Uterus (tissue), 4 donors: ENCODE measurements around the gene SREK1IP1. TPM values are rescaled to one million over a fixed set of nuclear protein-coding genes. Genes with fewer than 3 reads are reported as not detected.

ENCODE experiments used
- DNase-seq, 2 donors: peaks; one replicate each; pipeline ENCODE4 v3.0.0-alpha.2; 2019 to 2020
- H3K27ac ChIP-seq, 2 donors: fragments of 200-600 bp; sonication (generic); 1 replicate in 1 of 2; 2 replicates in 1 of 2; pipeline ENCODE4 v1.5.1; 2016 to 2018
- H3K27me3 ChIP-seq, 2 donors: fragments of 200-600 bp; sonication (generic); one replicate each; pipeline ENCODE4 v1.5.1; 2018 to 2019; ENCODE audit warnings: control low read depth in 1 of 2
- H3K36me3 ChIP-seq, 2 donors: fragments of 200-600 bp; sonication (generic); one replicate each; pipeline ENCODE4 v1.5.1; 2019; ENCODE audit warnings: control low read depth in 1 of 2
- H3K4me1 ChIP-seq, 2 donors: fragments of 200-600 bp; sonication (generic); one replicate each; pipeline ENCODE4 v1.5.1; 2018 to 2019; ENCODE audit warnings: control low read depth in 1 of 2
- H3K4me3 ChIP-seq, 2 donors: fragments of 200-600 bp; sonication (generic); 1 replicate in 1 of 2; 2 replicates in 1 of 2; pipeline ENCODE4 v1.5.1; 2018 to 2019; ENCODE audit warnings: mild to moderate bottlenecking in 1 of 2
- H3K9me3 ChIP-seq, 2 donors: fragments of 200-600 bp; sonication (generic); one replicate each; pipeline ENCODE4 v1.5.1; 2019; ENCODE audit warnings: control low read depth in 1 of 2
- CTCF ChIP-seq, 4 experiments: fragments of 200-600 bp in 2 of 4; fragments of 450-650 bp in 2 of 4; sonication (generic) in 2 of 4; IDR thresholded peaks; one replicate each; pipeline ENCODE4 v1.5.1; 2016 to 2019; ENCODE audit warnings: antibody characterized with exemption in 4 of 4, mild to moderate bottlenecking in 2 of 4, moderate library complexity in 1 of 4
- POLR2A ChIP-seq, 2 donors: fragments of 450-650 bp; IDR thresholded peaks; one replicate each; pipeline ENCODE4 v1.6.1; 2016; ENCODE audit warnings: antibody characterized with exemption in 2 of 2, mild to moderate bottlenecking in 1 of 2, moderate library complexity in 1 of 2
- intact Hi-C: fragments of 100-400 bp; cut with DNase I; formaldehyde crosslinking; loops from one replicate; pipeline ENCODE4 v1.15.1; 2023; ENCODE audit warnings: low total_unique reads
- total RNA-seq, 4 donors: library from RNA; depleted of rRNA in 3 of 4; stranded (reverse); fragments of >200 nt in 3 of 4; gene quantifications; one replicate each; pipeline versions ENCODE4 v1.1.0 to v1.2.4, GENCODE V29; 2014 to 2023
- donor health status: DM: yes; HTN: yes; CAD: no.

SREK1IP1 gene
- total RNA-seq, 4 donors from 2014 or later: 3.6 to 28.4 (median 18.0) TPM

GRCh38 chr5:64671678-64672077 is 96.8 kb downstream of the SREK1IP1 start:
- H3K27me3 ChIP-seq: no peaks in the 10 kb centered on the region
- no peak for DNase-seq
- H3K36me3 ChIP-seq: no peaks in the 10 kb centered on the region
- intact Hi-C loops: no loop called here
- H3K9me3 ChIP-seq: no peaks in the 10 kb centered on the region
- H3K4me3 ChIP-seq: no peak overlapping the region
- no peak overlapping the region for H3K27ac ChIP-seq
- H3K4me1 ChIP-seq: no peaks in the 10 kb centered on the region
- TF ChIP-seq CTCF (IDR thresholded peaks at IDR 0.05) (no peak), POLR2A (IDR thresholded peaks at IDR 0.05) (no peak)

- H3K36me3 ChIP-seq: no peaks in the 10 kb centered on the region
- no peak for DNase-seq
- no peaks in the 10 kb centered on the region for H3K4me1 ChIP-seq
- no peak overlapping the region for H3K4me3 ChIP-seq
- no peak for TF ChIP-seq CTCF (IDR thresholded peaks at IDR 0.05)
- no peak for TF ChIP-seq POLR2A (IDR thresholded peaks at IDR 0.05)
- intact Hi-C loops: no loop called here
- H3K27ac ChIP-seq: no peak overlapping the region
- no peaks in the 10 kb centered on the region for H3K9me3 ChIP-seq
- H3K27me3 ChIP-seq: no peaks in the 10 kb centered on the region
Measured at GRCh38 chr5:64670277-64670676, 98.2 kb downstream of the SREK1IP1 start.

Other genes starting within 250 kb of the SREK1IP1 start
- not detected for gene SHISAL2B, start 78.2 kb downstream of the SREK1IP1 start, total RNA-seq
- 10 to 100 TPM in 3 of 4 donors, 1 to 10 TPM in 1; 7.6 to 28.2 (median 24.2) TPM for gene CWC27, start 239 bp upstream of the SREK1IP1 start, total RNA-seq